Measurements from ENCODE around the gene C1orf21. TPM values are rescaled to one million over a fixed set of nuclear protein-coding genes. Genes with fewer than 3 reads are reported as not detected.

Gene C1orf21
- polyA plus RNA-seq, 1 of the 3 experiments (the other 2 are of a cell fraction), result 4.8 TPM

DNA sequence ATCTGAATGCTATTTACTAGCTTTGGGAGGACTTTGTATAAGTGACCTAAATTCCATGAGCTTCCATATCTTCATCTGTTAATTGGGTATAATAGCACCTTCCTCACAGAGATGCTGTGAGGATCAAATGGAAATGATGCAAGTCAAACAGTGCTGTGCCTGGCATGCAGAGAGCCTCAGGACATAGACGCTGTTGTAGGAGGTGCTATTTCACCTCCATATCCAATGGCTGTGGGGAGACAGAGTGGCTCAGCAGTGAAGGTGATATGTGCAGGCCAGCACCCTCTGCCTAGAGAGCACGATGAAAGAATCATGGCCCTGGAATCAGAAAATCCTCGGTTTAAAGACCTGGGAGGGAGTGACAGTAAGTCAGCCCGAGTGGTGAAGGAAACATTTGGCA, 16.0 kb upstream of the C1orf21 start:
- POLR2A ChIA-PET, result no interaction called here
- 69% methylated on average over 4 of the region's 4 CpGs for WGBS (ENCODE audit: low lambda C conversion rate)

More for the DNA sequence above, 16.0 kb upstream of the C1orf21 start:
- H3K9me3 ChIP-seq, result no peaks in the 10 kb centered on the region
- no peak overlapping the region for H3K27ac ChIP-seq (ENCODE audit: low read depth in 2 of 2, low read length in 1 of 2)
- no peak overlapping the region for H3K9ac ChIP-seq
- no peak overlapping the region for H3K4me3 ChIP-seq (ENCODE audit: low read depth in 2 of 2, low read length in 1 of 2)
- H3K4me2 ChIP-seq, result no peak overlapping the region
- H4K20me1 ChIP-seq (ENCODE audit: insufficient read depth), result no peaks in the 10 kb centered on the region
- no peak for DNase-seq
- peaks cover 0 to 7% of the 10 kb centered on the region in 2 experiments; a peak in 1 of 4 replicates for H3K4me1 ChIP-seq (ENCODE audit: control insufficient read depth in 1 of 2, insufficient read depth in 2 of 2, low read depth in 1 of 2, low read length in 1 of 2)
- H3F3A ChIP-seq (replicated peaks; ENCODE audit: insufficient read depth), result peaks cover 3% of the 10 kb centered on the region
- H3K27me3 ChIP-seq (ENCODE audit: insufficient read depth), result no peaks in the 10 kb centered on the region
- no peak overlapping the region for H2AFZ ChIP-seq (ENCODE audit: low read depth)
- TF ChIP-seq EZH2phosphoT487 (IDR thresholded peaks at IDR 0.05; ENCODE audit: borderline replicate concordance, low read depth) (no peak), TCF12 (IDR thresholded peaks at IDR 0.05) (no peak), GABPA (IDR thresholded peaks at IDR 0.05; ENCODE audit: low read depth) (no peak), GATA2 (CRISPR knock-in tag; IDR thresholded peaks at IDR 0.05) (no peak), USF1 (IDR thresholded peaks at IDR 0.05; ENCODE audit: borderline replicate concordance, low read depth) (no peak), MXI1 (IDR thresholded peaks at IDR 0.05; ENCODE audit: low read depth, low read length) (no peak), MAX (IDR thresholded peaks at IDR 0.05; ENCODE audit: low read depth) (no peak), SMC3 (IDR thresholded peaks at IDR 0.05; ENCODE audit: low read depth, low read length) (no peak), RXRA (IDR thresholded peaks at IDR 0.05; ENCODE audit: borderline replicate concordance, low read depth) (no peak), YY1 (IDR thresholded peaks at IDR 0.05; ENCODE audit: low read depth) (no peak), FOSL2 (IDR thresholded peaks at IDR 0.05; ENCODE audit: borderline replicate concordance, low read depth) (no peak), SIN3A (IDR thresholded peaks at IDR 0.05; ENCODE audit: borderline replicate concordance, low read depth, low read length) (no peak), CTCF (IDR thresholded peaks at IDR 0.05) (no peak), JUND (IDR thresholded peaks at IDR 0.05) (no peak), RAD21 (IDR thresholded peaks at IDR 0.05; ENCODE audit: low read length) (no peak), EP300 (IDR thresholded peaks at IDR 0.05; ENCODE audit: borderline replicate concordance in 1 of 2, low read depth in 1 of 2, low read length in 1 of 2) (no peak), USF2 (IDR thresholded peaks at IDR 0.05; ENCODE audit: borderline replicate concordance, low read depth, low read length) (no peak)
- TF ChIP-seq, protein P1, sequence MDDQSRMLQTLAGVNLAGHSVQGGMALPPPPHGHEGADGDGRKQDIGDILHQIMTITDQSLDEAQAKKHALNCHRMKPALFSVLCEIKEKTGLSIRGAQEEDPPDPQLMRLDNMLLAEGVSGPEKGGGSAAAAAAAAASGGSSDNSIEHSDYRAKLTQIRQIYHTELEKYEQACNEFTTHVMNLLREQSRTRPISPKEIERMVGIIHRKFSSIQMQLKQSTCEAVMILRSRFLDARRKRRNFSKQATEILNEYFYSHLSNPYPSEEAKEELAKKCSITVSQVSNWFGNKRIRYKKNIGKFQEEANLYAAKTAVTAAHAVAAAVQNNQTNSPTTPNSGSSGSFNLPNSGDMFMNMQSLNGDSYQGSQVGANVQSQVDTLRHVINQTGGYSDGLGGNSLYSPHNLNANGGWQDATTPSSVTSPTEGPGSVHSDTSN (IDR thresholded peaks at IDR 0.05), result no peak
- TF ChIP-seq, protein P2, sequence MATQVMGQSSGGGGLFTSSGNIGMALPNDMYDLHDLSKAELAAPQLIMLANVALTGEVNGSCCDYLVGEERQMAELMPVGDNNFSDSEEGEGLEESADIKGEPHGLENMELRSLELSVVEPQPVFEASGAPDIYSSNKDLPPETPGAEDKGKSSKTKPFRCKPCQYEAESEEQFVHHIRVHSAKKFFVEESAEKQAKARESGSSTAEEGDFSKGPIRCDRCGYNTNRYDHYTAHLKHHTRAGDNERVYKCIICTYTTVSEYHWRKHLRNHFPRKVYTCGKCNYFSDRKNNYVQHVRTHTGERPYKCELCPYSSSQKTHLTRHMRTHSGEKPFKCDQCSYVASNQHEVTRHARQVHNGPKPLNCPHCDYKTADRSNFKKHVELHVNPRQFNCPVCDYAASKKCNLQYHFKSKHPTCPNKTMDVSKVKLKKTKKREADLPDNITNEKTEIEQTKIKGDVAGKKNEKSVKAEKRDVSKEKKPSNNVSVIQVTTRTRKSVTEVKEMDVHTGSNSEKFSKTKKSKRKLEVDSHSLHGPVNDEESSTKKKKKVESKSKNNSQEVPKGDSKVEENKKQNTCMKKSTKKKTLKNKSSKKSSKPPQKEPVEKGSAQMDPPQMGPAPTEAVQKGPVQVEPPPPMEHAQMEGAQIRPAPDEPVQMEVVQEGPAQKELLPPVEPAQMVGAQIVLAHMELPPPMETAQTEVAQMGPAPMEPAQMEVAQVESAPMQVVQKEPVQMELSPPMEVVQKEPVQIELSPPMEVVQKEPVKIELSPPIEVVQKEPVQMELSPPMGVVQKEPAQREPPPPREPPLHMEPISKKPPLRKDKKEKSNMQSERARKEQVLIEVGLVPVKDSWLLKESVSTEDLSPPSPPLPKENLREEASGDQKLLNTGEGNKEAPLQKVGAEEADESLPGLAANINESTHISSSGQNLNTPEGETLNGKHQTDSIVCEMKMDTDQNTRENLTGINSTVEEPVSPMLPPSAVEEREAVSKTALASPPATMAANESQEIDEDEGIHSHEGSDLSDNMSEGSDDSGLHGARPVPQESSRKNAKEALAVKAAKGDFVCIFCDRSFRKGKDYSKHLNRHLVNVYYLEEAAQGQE (IDR thresholded peaks at IDR 0.05; ENCODE audit: low read depth, low read length), result no peak
- H3K9me2 ChIP-seq, result no peaks in the 10 kb centered on the region
- H3K79me2 ChIP-seq (ENCODE audit: insufficient read depth), result no peaks in the 10 kb centered on the region
- CTCF ChIA-PET, result interaction anchor here (1.3 to 1.5 kb wide), 2 partner anchors 11 to 16 kb away, joined by 5 to 6 read pairs; partner anchors contain the start of gene C1orf21
- H3K36me3 ChIP-seq (replicated peaks in 1 of 2; ENCODE audit: control insufficient read depth in 1 of 2, insufficient read depth in 2 of 2, low read length in 1 of 2), result no peaks in the 10 kb centered on the region

Data from SK-N-SH (cell line).